ENCODE data around the gene TSPAN18. TPM values are rescaled to one million over a fixed set of nuclear protein-coding genes. Genes with fewer than 3 reads are reported as not detected.
A peak's percentile ranks its signal among the peaks of the same experiment; 100 is the strongest.

Gene TSPAN18
- total RNA-seq, 6 donors from 2014 or later, result 8.2 to 48.6 (median 17.5) TPM

GRCh38 chr11:44959064-44959463 lies 232.3 kb downstream of the TSPAN18 start:
- no peaks in the 10 kb centered on the region for H3K36me3 ChIP-seq
- TF ChIP-seq, protein P1, sequence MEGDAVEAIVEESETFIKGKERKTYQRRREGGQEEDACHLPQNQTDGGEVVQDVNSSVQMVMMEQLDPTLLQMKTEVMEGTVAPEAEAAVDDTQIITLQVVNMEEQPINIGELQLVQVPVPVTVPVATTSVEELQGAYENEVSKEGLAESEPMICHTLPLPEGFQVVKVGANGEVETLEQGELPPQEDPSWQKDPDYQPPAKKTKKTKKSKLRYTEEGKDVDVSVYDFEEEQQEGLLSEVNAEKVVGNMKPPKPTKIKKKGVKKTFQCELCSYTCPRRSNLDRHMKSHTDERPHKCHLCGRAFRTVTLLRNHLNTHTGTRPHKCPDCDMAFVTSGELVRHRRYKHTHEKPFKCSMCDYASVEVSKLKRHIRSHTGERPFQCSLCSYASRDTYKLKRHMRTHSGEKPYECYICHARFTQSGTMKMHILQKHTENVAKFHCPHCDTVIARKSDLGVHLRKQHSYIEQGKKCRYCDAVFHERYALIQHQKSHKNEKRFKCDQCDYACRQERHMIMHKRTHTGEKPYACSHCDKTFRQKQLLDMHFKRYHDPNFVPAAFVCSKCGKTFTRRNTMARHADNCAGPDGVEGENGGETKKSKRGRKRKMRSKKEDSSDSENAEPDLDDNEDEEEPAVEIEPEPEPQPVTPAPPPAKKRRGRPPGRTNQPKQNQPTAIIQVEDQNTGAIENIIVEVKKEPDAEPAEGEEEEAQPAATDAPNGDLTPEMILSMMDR (IDR thresholded peaks at IDR 0.05), result no peak
- TF ChIP-seq EP300 (IDR thresholded peaks at IDR 0.05) (no peak), POLR2AphosphoS5 (IDR thresholded peaks at IDR 0.05) (no peak), POLR2A (IDR thresholded peaks at IDR 0.05) (no peak)
- no peak overlapping the region for H3K4me3 ChIP-seq
- peaks cover 20 to 43% (median 32%) of the 10 kb centered on the region in 4 donors for H3K4me1 ChIP-seq
- no peaks in the 10 kb centered on the region for H3K27me3 ChIP-seq
- ATAC-seq (ENCODE audit: low FRiP score in 2 of 2), result no peak
- H3K27ac ChIP-seq, result no peak overlapping the region
- no peak for DNase-seq
- 94 to 96% methylated on average over 3 of the region's 3 CpGs for WGBS, 2 donors
- H3K9me3 ChIP-seq, result no peaks in the 10 kb centered on the region

- DNase-seq (no peak), ATAC-seq (ENCODE audit: low FRiP score in 2 of 2) (no peak)
- Histone ChIP-seq H3K36me3 (no peaks in the 10 kb centered on the region), H3K9me3 (no peaks in the 10 kb centered on the region), H3K27ac (no peak overlapping the region), H3K4me3 (no peak overlapping the region), H3K27me3 (no peaks in the 10 kb centered on the region), H3K4me1 (peaks cover 12 to 37% (median 21%) of the 10 kb centered on the region in 4 donors)
- 53 to 56% methylated on average over 7 of the region's 7 CpGs for WGBS, 2 donors
- TF ChIP-seq POLR2A (IDR thresholded peaks at IDR 0.05) (no peak), POLR2AphosphoS5 (IDR thresholded peaks at IDR 0.05) (no peak)
These were observed 233.6 kb downstream of the TSPAN18 start for GRCh38 chr11:44960200-44960845.

DNA sequence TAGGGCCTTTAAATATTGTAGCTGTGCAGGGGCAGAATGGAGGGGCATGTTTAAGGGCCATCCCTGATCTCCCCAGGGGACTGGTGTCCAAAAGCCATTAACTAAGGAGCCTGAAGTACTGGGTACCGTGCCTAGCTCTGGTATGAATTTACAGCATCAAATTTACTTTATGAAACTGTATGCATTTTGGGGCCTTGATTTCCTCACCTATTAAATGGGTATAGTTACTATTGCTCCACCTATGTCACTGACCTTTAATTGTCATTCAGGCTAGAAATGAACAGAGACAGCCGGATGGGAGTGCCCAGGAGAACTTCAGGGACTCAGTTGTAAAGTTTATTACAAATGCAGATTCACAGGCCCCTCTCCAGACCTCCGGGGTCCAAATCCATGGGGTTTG lies 235.7 kb downstream of the TSPAN18 start:
- DNase-seq (no peak), ATAC-seq (ENCODE audit: low FRiP score in 2 of 2) (no peak)
- H3K27ac ChIP-seq, result no peak overlapping the region
- H3K4me3 ChIP-seq, result no peak overlapping the region
- no peaks in the 10 kb centered on the region for H3K36me3 ChIP-seq
- H3K4me1 ChIP-seq, result peaks cover 5 to 37% (median 14%) of the 10 kb centered on the region in 4 donors
- TF ChIP-seq, protein P1 (IDR thresholded peaks at IDR 0.05), result no peak
- TF ChIP-seq EP300 (IDR thresholded peaks at IDR 0.05), result no peak
- no peak for TF ChIP-seq POLR2A (IDR thresholded peaks at IDR 0.05)
- no peak for TF ChIP-seq POLR2AphosphoS5 (IDR thresholded peaks at IDR 0.05)
- H3K9me3 ChIP-seq, result no peaks in the 10 kb centered on the region
- no peaks in the 10 kb centered on the region for H3K27me3 ChIP-seq
- WGBS, 2 donors, result 71 to 98% methylated on average over 3 of the region's 3 CpGs

DNA sequence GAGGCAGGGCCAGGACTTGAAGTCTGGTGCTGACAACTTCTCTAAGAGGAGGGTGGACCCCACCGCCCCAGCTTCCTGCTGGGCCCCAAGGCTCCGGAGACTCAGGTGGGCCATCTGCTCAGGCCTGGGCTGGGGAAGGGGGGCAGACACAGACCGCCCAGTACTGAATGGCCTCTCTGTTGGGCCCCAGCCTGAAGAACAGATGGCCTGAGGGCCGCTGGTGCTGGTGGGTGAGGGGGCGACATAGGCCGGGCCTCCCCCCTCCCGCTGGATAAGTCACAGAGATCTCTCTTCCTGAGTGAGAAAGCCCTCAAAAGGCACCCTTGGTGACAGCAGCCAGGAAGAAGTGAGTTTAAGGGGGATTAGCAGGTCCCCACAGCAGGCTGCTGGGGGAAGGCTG lies 236.4 kb downstream of the TSPAN18 start:
- H3K4me3 ChIP-seq, result no peak overlapping the region
- H3K9me3 ChIP-seq, result no peaks in the 10 kb centered on the region
- DNase-seq (no peak), ATAC-seq (ENCODE audit: low FRiP score in 2 of 2) (no peak)
- H3K4me1 ChIP-seq, result peaks cover 5 to 40% (median 15%) of the 10 kb centered on the region in 4 donors
- no peaks in the 10 kb centered on the region for H3K27me3 ChIP-seq
- 71 to 100% methylated on average over 2 to 7 of the region's 7 CpGs for WGBS, 2 donors
- TF ChIP-seq, protein P1 (IDR thresholded peaks at IDR 0.05), result no peak
- TF ChIP-seq POLR2AphosphoS5 (IDR thresholded peaks at IDR 0.05) (no peak), POLR2A (IDR thresholded peaks at IDR 0.05) (no peak)
- peak overlapping the region in 2 of 4 donors; percentile 71 to 85 for H3K27ac ChIP-seq
- H3K36me3 ChIP-seq, result no peaks in the 10 kb centered on the region

- WGBS, 2 donors, result 90 to 91% methylated on average over 5 of the region's 5 CpGs
- no peak for ATAC-seq (ENCODE audit: low FRiP score in 2 of 2)
- no peak overlapping the region for H3K4me3 ChIP-seq
- no peak for TF ChIP-seq POLR2AphosphoS5 (IDR thresholded peaks at IDR 0.05)
- TF ChIP-seq, protein P1 (IDR thresholded peaks at IDR 0.05), result no peak
- no peak for TF ChIP-seq EP300 (IDR thresholded peaks at IDR 0.05)
- TF ChIP-seq POLR2A (IDR thresholded peaks at IDR 0.05), result no peak
- H3K36me3 ChIP-seq, result no peaks in the 10 kb centered on the region
- H3K27me3 ChIP-seq, result no peaks in the 10 kb centered on the region
- no peak for DNase-seq
- H3K27ac ChIP-seq, result peak overlapping the region; percentile 57 to 85 (median 64)
- peaks cover 5 to 35% (median 15%) of the 10 kb centered on the region in 4 donors for H3K4me1 ChIP-seq
- H3K9me3 ChIP-seq, result no peaks in the 10 kb centered on the region
These were observed 237.2 kb downstream of the TSPAN18 start for GRCh38 chr11:44963948-44964347.
